Measurements from ENCODE around the gene PARD3. TPM values are rescaled to one million over a fixed set of nuclear protein-coding genes. Genes with fewer than 3 reads are reported as not detected.

PARD3 gene
- total and polyA plus RNA-seq, 10 of the 15 experiments (the other 5 are each of a cell fraction or from before 2014, with no cell fraction given): 2.6 to 43.1 (median 13.9) TPM

DNA sequence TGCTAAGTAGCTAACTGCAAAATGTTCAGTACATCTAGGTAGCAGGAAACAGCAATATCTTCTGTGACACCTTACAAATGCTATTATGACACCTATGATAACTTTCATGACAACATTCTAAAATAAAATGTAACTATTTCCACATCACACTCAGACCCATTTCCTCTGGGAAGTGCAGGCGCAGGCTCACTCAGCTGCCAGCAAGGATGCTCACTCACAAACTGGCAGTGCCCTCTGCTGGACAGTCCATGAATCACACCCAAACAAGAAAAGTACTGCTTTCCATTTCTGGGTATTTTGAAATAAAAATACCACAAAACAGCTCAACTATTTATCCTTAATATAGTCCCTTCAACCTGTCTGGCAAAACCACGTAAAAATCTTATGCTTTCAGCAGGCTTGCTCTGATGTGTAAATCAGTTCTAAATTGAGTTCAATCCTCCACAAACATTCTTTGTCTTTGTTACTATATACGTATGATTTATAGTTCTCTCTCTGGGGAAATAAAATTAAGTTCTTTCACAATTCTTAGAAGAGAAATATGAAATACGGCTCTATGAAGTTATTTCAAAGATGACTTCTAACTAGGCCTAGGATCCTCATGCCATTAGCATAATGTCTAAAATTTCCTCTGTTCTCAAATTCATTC, 176.6 kb downstream of the PARD3 start:
- ChIA-PET SMC1A (ENCODE audit: uncharacterized antibody, unreplicated experiment) (interaction anchor here (0.5 to 4.6 kb wide), 49 partner anchors 9 to 1446 kb away, joined by 3 to 127 read pairs (median 4); partner anchors contain the start of gene NRP1), RAD21 (ENCODE audit: unreplicated experiment) (interaction anchor here (0.6 to 5.3 kb wide), 41 partner anchors 9 to 1630 kb away, joined by 3 to 97 read pairs (median 3); no protein-coding TSS in a partner anchor), POLR2A (interaction anchor here (0.7 to 1.1 kb wide), 3 partner anchors 12 to 522 kb away, joined by 3 read pairs; no protein-coding TSS in a partner anchor), CTCF (interaction anchor here (0.6 to 7.4 kb wide), 77 partner anchors 9 to 1445 kb away, joined by 3 to 210 read pairs (median 4); partner anchors contain the start of gene NRP1)
- peak; percentile 47 for DNase-seq (ENCODE audit: low read depth, low spot score)
- no peak overlapping the region for H3K9ac ChIP-seq (ENCODE audit: control insufficient read depth, insufficient read depth, low read length)
- H3K79me2 ChIP-seq (ENCODE audit: control insufficient read depth, insufficient read depth, low read length): no peaks in the 10 kb centered on the region
- no peaks in the 10 kb centered on the region for H4K20me1 ChIP-seq (ENCODE audit: control insufficient read depth, insufficient read depth)
- peak; percentile 62 for ATAC-seq
- intact Hi-C loops (cut with micrococcal nuclease; ENCODE audit: unreplicated experiment) (loop anchor here (1.0 to 10.0 kb wide), 4 partner anchors 111 to 1308 kb away; no protein-coding TSS in a partner anchor), in situ Hi-C loops (cut with MboI) (loop anchor here (5.0 to 25.0 kb wide), 3 partner anchors 116 to 1451 kb away; partner anchors contain the start of gene NRP1)
- 0 out of 4 replicates have a peak, but pooled peaks of 1 of the 2 experiments have one; percentile 8 for TF ChIP-seq BHLHE40 (IDR thresholded peaks at IDR 0.05; ENCODE audit: borderline replicate concordance in 1 of 2, low read depth in 2 of 2, low read length in 1 of 2)
- peak; percentile 87 for TF ChIP-seq RAD21 (IDR thresholded peaks at IDR 0.05; ENCODE audit: insufficient read depth, low read depth, low read length)
- TF ChIP-seq, protein P1, sequence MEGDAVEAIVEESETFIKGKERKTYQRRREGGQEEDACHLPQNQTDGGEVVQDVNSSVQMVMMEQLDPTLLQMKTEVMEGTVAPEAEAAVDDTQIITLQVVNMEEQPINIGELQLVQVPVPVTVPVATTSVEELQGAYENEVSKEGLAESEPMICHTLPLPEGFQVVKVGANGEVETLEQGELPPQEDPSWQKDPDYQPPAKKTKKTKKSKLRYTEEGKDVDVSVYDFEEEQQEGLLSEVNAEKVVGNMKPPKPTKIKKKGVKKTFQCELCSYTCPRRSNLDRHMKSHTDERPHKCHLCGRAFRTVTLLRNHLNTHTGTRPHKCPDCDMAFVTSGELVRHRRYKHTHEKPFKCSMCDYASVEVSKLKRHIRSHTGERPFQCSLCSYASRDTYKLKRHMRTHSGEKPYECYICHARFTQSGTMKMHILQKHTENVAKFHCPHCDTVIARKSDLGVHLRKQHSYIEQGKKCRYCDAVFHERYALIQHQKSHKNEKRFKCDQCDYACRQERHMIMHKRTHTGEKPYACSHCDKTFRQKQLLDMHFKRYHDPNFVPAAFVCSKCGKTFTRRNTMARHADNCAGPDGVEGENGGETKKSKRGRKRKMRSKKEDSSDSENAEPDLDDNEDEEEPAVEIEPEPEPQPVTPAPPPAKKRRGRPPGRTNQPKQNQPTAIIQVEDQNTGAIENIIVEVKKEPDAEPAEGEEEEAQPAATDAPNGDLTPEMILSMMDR (IDR thresholded peaks at IDR 0.05 in 2 of 3, conservative IDR thresholded peaks at IDR 0.05 in 1 of 3; ENCODE audit: control insufficient read depth in 2 of 3, extremely low read depth in 1 of 3, insufficient read depth in 1 of 3, low read depth in 3 of 3, low read length in 3 of 3): peak; percentile 83 to 93 (median 87); a peak in 5 of 6 replicates
- TF ChIP-seq, protein P2, sequence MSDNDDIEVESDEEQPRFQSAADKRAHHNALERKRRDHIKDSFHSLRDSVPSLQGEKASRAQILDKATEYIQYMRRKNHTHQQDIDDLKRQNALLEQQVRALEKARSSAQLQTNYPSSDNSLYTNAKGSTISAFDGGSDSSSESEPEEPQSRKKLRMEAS (IDR thresholded peaks at IDR 0.05; ENCODE audit: low read depth, low read length): no peak
- TF ChIP-seq, protein P3, sequence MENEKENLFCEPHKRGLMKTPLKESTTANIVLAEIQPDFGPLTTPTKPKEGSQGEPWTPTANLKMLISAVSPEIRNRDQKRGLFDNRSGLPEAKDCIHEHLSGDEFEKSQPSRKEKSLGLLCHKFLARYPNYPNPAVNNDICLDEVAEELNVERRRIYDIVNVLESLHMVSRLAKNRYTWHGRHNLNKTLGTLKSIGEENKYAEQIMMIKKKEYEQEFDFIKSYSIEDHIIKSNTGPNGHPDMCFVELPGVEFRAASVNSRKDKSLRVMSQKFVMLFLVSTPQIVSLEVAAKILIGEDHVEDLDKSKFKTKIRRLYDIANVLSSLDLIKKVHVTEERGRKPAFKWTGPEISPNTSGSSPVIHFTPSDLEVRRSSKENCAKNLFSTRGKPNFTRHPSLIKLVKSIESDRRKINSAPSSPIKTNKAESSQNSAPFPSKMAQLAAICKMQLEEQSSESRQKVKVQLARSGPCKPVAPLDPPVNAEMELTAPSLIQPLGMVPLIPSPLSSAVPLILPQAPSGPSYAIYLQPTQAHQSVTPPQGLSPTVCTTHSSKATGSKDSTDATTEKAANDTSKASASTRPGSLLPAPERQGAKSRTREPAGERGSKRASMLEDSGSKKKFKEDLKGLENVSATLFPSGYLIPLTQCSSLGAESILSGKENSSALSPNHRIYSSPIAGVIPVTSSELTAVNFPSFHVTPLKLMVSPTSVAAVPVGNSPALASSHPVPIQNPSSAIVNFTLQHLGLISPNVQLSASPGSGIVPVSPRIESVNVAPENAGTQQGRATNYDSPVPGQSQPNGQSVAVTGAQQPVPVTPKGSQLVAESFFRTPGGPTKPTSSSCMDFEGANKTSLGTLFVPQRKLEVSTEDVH (IDR thresholded peaks at IDR 0.05; ENCODE audit: low read depth, partially characterized antibody): no peak
- TF ChIP-seq, protein P4, sequence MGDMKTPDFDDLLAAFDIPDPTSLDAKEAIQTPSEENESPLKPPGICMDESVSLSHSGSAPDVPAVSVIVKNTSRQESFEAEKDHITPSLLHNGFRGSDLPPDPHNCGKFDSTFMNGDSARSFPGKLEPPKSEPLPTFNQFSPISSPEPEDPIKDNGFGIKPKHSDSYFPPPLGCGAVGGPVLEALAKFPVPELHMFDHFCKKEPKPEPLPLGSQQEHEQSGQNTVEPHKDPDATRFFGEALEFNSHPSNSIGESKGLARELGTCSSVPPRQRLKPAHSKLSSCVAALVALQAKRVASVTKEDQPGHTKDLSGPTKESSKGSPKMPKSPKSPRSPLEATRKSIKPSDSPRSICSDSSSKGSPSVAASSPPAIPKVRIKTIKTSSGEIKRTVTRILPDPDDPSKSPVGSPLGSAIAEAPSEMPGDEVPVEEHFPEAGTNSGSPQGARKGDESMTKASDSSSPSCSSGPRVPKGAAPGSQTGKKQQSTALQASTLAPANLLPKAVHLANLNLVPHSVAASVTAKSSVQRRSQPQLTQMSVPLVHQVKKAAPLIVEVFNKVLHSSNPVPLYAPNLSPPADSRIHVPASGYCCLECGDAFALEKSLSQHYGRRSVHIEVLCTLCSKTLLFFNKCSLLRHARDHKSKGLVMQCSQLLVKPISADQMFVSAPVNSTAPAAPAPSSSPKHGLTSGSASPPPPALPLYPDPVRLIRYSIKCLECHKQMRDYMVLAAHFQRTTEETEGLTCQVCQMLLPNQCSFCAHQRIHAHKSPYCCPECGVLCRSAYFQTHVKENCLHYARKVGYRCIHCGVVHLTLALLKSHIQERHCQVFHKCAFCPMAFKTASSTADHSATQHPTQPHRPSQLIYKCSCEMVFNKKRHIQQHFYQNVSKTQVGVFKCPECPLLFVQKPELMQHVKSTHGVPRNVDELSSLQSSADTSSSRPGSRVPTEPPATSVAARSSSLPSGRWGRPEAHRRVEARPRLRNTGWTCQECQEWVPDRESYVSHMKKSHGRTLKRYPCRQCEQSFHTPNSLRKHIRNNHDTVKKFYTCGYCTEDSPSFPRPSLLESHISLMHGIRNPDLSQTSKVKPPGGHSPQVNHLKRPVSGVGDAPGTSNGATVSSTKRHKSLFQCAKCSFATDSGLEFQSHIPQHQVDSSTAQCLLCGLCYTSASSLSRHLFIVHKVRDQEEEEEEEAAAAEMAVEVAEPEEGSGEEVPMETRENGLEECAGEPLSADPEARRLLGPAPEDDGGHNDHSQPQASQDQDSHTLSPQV (IDR thresholded peaks at IDR 0.05): peak; percentile 69; the same call in 1 of the 2 replicates
- TF ChIP-seq SMC3 (IDR thresholded peaks at IDR 0.05; ENCODE audit: borderline replicate concordance, low read length): peak; percentile 70; the same call in 1 of the 2 replicates
- TF ChIP-seq IKZF1 (conservative IDR thresholded peaks at IDR 0.05): peak; percentile 28; the same call in 1 of the 2 replicates
- 0 out of 2 replicates have a peak, but pooled peaks have one; percentile 33 for TF ChIP-seq RB1 (IDR thresholded peaks at IDR 0.05; ENCODE audit: borderline replicate concordance)
- TF ChIP-seq IKZF2 (IDR thresholded peaks at IDR 0.05): peak in 1 of 2 experiments; percentile 33; a peak in 1 of 4 replicates
- no peaks in the 10 kb centered on the region for H3K36me3 ChIP-seq (ENCODE audit: control insufficient read depth in 2 of 2, insufficient read depth in 2 of 2, low read length in 1 of 2)
- 0 out of 2 replicates have a peak, but pooled peaks cover 5% of the 10 kb centered on the region for H3K4me1 ChIP-seq (ENCODE audit: control insufficient read depth, insufficient read depth, low read length)
- H3K4me2 ChIP-seq (ENCODE audit: control insufficient read depth, insufficient read depth): 0 out of 2 replicates have a peak overlapping the region, but pooled peaks have one; percentile 18
- BruUV-seq (replicated peaks): no TSS peak
- no peaks in the 10 kb centered on the region for H3K27me3 ChIP-seq (replicated peaks in 1 of 2; ENCODE audit: control insufficient read depth in 2 of 2, insufficient read depth in 2 of 2, low read length in 1 of 2)
- H3K27ac ChIP-seq (ENCODE audit: control insufficient read depth, insufficient read depth): no peak overlapping the region
- FAIRE-seq: peak; percentile 93
- no peak overlapping the region for H2AFZ ChIP-seq (ENCODE audit: control insufficient read depth, low read depth, low read length)
- WGBS (ENCODE audit: insufficient coverage, insufficient replicate concordance, low lambda C conversion rate, missing lambda C conversion rate): 0% methylated on average over 4 of the region's 4 CpGs
- no peaks in the 10 kb centered on the region for H3K9me3 ChIP-seq (replicated peaks; ENCODE audit: control insufficient read depth, insufficient read depth, low read length)
- H3K4me3 ChIP-seq: no peak overlapping the region

All from GM12878 (cell line).